GM18507 (cell line): ENCODE results near the gene SGPP2.

Experiments used
- DNase-seq: peaks from one replicate; pipeline ENCODE4 v3.0.0; 2011; ENCODE audit warnings: low read depth; ENCODE audit not compliant: insufficient read length; ENCODE audit errors: extremely low spot score
- FAIRE-seq: peaks from 2 replicates; lab custom pipeline; 2011; peaks lifted over from hg19 to GRCh38; lab: Jason Lieb, UNC

The SGPP2 gene

DNA sequence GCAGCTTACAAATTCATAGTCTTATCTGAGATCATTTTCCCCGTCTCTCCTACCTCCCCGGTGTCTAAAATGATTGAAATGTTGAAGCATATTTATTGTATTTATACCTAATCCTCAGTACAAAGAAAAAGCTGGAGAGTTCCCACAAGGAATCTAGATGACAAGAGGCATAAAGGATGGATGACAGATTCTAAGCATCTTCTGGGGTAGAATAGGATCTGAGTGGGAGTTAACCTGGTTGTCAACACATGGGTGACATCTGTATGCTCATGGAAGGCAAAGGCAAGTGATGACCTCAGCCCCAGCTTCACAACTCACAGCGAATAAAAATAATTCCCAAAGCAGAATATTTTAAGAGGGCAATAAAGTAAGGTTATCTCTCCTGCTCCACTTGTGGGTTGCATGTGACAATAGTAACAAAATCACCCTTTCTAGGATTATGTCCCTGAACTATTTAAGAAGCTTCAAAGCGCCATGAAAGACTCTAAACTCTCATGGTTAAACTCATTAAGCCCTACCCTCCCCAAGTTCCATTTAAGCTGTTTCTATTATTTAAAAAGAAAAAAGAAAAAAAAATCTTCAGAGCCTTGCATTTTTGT lies 32.2 kb downstream of the SGPP2 start:
- DNase-seq (no peak), FAIRE-seq (no peak)

DNA sequence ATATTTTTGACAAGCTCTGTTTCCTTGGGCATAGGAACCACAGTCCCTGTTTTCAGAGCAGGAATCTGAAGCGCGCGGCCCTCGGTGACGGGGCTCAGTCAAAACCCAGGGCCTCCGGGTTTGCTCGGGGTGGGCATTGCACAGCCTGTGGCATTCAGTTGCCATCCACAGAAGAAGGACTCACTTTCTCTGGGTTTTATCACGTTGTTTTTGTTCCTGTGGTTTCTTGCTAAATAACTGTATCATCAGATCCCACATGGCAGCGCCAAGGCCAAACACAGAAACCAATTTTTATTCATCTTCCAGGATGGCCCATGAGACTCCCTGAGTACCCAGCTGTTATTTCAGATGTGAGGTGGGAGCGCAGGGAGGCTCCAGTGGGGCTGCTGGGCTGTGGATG lies 35.6 kb downstream of the SGPP2 start:
- FAIRE-seq: no peak
- DNase-seq: no peak

DNA sequence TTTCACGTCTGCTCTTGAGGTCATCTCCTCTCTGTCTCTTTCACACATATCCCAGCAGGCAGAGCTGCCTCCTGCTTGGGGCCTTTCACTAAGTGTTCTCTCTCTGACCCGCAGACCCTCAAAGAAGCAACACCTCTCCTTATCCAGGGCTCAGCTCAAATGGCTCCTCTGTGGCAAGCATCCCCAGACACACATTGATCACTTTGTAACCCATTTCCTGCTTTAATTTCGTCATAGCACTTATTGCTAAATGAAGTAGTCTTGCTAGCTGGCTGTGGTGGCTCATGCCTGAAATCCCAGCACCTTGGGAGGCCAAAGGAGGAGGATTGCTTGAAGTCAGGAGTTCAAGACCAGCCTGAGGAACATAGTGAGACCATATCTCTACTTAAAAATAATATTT lies 41.4 kb downstream of the SGPP2 start:
- DNase-seq (no peak), FAIRE-seq (no peak)

DNA sequence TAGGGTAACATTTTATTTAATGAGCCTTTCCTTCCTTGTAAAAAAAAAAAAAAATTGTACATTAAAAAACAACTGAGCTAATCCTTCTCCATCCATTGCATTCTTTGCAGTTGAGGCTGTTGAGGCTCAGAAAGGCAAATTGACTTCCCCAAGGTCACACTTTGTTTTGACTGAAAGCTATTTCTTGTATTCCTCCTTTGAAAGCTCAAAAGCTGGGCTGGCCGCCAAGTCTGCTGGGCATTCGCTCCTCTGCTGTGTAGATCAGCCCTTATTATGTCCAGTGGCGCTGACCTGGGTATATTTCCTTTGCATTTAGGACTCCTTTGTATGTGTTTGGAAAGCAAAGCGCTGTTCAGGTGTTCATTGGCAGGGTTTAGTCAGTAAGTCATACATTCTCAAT lies 44.0 kb downstream of the SGPP2 start:
- FAIRE-seq (no peak), DNase-seq (no peak)

DNA sequence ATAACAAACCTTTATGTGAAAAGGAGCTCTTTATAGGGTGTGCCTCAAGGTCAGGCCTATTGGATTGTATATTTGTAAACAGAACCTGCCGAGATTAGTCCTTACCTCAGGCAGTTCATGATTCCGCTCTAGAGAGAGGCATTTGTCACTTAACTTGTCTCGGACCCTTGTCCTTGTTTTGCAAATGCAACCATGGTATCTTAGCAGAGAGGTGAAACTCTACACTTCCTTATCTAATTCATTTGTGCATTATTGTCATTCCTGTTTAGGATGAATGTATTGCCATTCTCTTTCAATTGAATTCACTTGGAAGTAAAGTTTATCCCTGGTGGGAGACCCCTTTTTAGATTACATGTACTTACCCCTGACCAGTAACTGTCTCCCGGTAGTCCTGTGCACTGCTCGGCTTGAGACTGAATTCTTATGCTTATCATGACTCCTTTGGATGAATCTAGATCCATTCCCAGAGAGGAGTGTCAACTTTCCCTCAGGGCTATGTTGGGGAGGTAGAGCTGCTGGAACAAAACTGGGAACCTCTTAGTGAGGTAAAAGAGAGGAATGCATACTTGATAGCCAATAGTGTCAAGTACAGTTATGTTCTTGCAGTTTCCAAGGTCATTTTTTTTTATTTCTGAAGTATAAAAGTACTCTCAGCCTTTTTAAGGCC lies 46.6 kb downstream of the SGPP2 start:
- FAIRE-seq: no peak

DNA sequence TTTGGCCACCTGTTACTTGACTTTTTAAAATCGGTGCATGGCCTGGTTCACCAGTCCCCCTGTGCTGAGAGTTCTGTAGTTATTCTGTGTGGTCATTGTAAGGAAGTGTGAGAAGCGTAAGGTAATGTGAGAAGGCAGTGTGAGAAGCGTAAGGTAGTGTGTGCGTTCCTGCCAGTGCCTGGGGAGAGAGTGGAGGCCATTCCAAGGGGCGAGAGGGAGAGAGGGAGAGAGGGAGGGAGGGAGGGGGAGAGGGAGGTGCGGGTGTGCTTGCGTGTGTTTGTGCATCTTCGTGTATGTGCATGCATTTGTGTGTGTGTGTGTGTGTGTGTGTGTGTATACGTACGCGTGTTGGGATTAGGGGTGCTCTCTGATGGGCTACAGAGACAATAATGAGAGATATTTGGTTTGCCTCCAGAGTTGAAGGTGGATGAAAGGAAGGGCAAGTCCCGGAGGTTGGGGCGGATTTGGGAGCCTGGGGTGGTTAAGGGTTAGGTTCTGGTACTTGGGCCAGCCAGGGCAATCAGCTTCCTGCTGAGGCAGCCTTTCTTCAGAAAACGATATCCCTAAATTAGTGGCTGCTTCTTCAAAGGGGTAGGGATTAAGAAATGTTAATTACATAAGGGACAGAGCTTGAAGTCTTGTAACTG lies 53.7 kb downstream of the SGPP2 start:
- FAIRE-seq (no peak), DNase-seq (no peak)

More for the DNA sequence above, 46.6 kb downstream of the SGPP2 start:
- no peak for DNase-seq

DNA sequence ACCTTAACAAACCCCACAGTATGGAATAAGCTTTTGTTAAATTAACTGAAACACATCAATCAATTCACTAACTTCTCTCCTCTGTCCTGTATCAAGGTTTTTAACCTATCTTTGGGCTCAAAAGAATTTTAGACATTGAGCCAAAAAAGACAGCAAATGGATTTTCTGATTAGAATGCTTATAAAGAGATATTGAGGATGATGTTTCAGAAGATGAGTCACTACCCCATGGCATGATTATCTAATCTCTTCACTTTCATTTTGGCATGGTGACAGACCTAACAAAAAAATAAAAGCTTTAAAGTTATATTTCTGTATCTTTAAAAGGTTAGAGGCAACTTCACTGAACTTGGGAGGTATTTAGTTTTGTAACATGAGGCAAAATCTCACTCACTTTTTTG lies 55.5 kb downstream of the SGPP2 start:
- DNase-seq: no peak
- FAIRE-seq: no peak

DNA sequence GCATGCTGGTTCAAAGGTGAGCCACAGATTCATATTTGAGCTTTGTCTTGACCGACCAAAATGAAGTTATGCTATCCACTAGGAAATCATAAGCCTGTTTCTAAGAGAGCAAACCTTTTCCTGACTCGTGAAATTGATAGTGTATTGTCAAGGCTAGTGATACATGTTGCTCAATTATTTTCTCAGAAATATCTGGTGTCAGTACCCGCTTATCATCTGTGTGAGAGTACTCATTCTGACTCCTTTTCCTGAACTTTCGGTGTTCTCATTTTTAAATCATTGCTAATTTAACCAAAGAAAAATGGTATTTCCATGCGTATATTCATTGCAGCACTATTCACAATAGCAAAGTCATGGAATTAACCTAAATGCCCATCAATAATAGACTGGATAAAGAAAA lies 56.2 kb downstream of the SGPP2 start:
- FAIRE-seq: no peak
- no peak for DNase-seq

DNA sequence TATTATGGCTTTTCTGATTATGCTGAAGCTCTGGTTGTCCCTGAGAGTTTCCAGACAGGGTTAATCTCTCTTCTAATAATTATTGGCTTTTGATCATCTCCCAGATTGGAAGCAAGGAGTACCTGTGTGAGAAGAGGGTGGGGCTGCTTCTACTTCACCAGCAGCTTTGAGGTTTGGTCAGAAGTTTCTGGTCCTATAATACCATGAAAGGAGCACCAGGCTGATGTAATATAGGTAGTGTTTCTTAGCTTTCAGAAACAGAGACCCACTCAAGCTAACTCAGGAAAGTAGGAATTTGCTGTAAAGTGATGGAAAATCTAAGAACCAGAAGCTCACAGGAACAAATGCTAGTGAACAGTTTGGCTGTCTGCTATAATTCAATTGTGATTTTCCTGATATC lies 57.6 kb downstream of the SGPP2 start:
- FAIRE-seq: peak; percentile 49

DNA sequence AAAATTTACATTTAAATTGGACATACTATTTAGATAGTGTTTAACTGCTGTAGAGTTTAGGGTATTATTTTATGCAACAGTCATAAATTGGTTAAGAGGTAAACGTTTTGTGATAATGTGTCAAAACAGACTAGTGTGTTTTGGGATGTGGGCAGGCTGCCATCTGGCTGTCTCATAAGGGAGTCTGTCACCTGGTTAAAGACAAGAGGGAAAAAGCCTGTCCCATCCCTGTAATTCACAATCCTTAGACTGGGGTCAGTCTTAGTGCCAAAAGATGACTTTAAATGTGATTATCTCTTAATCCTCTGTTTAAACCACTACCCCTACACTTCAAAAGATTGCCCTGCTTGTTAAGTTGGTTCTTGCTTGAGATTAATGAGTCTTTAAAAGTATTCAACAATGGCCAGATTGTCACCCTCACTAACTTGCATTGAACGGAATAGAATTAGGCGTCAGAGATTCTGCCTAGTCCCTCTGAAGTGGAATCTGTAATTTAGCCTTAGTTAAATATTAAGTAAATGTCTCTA lies 59.2 kb downstream of the SGPP2 start:
- FAIRE-seq (peak; percentile 62), DNase-seq (no peak)

More for the DNA sequence above, 57.6 kb downstream of the SGPP2 start:
- no peak for DNase-seq

DNA sequence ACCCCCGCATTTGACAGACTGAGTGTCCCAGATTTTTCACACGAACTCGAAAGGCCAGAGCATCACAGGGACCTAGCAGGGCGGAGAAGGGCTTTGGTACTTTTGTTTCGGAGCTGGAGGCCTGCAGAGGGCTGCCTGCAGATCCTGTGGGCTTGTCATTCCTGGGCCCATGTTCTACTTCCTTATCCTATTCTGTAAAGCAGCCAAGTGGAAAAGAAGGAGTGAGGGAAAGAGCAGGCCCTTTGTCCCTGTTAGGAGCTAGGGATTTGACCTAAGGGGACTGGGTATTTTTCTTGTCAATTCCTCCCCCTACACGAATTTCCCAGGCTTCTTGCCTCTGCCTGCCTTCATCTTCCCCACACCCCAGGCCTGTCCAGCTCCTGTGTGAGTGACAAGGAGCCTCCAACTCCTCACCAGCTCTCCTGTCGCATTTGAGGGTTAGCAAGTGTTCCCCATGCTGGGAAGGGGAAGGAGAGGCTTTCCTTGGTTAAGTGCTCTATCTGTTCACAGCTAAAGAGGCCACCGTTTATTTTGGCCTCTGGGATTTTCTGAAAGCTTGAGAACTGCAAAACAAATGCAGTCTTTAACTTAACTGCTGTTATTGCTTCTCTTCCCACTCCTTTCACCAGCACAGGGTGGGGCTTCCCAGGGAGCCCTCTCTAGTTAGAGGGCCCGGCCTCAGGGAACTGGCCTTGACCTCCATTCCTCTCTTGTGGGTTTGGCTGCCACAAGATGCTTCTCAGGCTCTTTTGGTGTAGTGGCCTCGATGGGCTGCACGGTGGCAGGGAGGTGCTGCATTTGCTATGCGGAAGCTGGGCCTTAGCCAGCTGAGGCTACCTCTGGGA lies 61.2 kb downstream of the SGPP2 start:
- DNase-seq (no peak), FAIRE-seq (no peak)

DNA sequence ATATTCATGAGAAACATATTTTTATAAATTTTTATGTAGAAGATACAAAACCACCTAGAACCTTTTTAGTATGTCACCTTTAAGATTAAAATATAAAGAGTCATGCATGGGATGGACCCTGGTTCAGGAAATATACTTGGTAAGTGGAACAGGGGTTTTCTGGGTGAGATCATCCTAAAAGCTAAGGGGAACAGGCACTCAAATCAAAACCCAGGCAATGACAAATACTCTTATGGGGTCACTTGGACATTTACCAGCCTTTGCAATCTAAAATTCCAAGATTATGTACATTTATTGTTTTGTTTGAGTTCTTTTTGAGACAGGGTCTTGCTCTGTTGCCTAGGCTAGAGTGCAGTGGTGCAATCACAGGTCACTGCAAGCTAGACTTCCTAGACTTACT lies 65.8 kb downstream of the SGPP2 start:
- DNase-seq: no peak
- FAIRE-seq: no peak

DNA sequence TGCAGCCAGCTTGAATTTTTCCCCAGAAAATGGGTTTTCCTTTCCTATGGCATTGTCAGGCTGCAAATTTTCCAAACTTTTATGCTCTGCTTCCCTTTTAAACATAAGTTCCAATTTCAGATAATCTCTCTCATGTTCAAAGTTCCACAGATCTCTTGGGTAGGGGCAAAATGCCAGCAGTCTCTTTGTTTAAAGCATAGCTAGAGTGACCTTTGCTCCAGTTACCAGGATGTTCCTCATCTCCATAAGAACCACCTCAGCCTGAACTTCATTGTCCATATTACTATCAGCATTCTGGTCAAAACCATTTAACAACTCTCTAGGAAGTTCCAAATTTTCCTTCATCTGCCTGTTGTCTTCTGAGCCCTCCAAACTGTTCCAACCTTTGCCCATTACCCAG lies 68.3 kb downstream of the SGPP2 start:
- DNase-seq (no peak), FAIRE-seq (no peak)

DNA sequence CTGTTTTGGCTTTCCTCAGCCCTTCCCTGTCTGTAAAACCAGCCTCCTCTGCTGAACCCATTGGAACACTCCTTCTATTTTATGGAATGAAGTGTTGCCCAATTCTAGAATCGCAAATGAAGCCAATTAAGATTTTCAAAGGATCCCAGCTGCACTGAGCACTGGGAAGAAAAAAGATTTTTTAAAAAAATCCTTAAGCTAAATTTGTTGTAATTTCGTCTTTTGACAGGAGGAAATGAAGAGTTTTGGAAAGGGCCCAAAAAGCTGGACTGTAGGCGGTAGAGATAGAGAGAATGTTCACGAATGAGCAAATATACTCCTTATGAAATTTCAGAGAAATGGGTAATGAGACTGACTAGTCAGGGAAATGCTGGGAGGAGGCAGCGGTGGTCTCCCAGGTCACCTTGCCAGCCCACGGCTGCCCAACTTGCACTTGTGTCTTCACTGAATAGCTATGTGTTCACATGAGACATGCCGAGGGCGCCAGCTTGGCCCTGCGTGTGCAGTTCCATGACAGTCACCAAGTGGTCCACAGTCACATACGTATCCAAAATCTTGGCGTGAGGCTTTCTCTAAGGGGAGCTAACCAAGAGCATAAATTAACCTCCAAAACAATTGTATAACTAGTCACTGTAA lies 69.9 kb downstream of the SGPP2 start:
- FAIRE-seq: no peak
- DNase-seq: no peak

DNA sequence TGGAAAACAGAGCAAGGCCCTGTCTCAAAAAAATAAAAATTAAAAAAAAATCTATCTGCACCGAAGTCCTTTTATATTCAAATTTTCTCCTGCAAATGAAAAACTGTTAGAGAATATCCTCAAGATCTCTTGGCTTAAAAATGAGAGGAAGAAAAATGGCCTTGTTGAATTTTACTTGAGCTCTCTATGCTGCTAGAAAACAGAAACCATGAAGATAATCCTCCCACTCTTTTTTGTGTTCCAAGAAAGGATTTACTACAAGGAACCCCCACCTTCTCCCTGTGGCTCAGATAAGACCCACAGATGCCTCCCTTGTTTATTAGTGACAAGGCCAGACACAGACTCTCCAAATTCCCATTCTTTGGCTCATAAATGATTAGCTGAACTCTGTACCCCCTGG lies 71.0 kb downstream of the SGPP2 start:
- FAIRE-seq: no peak
- DNase-seq: no peak

DNA sequence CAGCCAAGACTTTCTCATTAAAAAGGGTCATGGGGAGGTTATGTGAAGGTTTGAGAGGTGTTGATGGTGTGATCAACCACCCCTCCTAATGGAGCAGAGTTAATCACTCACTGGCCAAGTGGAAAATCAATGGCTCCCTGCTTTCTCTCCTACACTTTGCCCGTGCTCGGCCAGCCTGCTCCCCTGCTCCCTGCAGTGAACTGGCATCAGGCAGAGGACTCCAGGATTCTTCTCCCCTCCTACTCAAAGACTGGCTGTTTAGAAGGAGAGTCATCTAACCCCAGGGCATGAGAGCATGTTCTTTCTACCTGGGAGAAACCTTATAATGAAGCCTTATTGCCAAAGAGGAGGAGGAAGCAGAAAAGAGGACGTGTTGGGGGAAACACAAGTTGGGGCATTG lies 74.9 kb downstream of the SGPP2 start:
- FAIRE-seq: no peak
- no peak for DNase-seq

DNA sequence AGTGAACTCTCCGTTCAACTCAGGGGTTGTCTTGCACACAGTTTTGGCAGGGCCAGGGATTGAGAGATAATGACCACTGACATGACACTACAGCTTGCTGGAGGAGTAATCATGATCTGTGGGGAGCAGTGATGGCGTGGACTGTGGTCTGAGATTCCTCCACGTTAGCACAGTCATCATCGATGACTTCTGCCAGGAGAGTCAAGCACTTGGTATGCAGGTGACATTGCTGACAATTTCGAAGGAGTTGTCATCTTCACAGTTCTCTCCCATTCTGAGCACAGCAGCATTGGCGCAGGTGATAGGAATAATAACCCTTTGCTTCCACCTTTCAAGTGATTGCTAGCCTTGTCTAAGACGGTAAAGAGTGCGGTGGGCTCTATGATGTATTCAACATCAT lies 79.8 kb downstream of the SGPP2 start:
- FAIRE-seq (no peak), DNase-seq (no peak)

DNA sequence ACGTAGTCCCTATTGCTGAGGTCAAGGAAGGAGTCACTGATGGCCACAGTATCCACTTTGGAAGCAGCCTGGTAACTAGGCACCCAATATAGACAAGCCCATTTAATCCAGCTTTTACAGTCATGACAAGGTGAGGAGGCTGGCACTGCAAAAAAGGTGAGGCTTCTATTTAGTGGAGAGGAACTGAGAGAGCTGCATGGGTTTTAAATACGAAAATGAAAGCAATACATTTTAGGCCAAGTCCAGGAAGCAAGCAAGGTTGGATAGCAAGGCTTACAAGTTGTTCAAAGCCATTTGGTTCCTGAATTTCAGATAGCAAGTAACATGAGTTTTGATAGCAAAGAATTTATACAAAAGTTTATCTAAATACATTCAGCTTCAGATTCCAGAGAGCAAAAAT lies 80.4 kb downstream of the SGPP2 start:
- FAIRE-seq (peak; percentile 88), DNase-seq (peak; percentile 18)

DNA sequence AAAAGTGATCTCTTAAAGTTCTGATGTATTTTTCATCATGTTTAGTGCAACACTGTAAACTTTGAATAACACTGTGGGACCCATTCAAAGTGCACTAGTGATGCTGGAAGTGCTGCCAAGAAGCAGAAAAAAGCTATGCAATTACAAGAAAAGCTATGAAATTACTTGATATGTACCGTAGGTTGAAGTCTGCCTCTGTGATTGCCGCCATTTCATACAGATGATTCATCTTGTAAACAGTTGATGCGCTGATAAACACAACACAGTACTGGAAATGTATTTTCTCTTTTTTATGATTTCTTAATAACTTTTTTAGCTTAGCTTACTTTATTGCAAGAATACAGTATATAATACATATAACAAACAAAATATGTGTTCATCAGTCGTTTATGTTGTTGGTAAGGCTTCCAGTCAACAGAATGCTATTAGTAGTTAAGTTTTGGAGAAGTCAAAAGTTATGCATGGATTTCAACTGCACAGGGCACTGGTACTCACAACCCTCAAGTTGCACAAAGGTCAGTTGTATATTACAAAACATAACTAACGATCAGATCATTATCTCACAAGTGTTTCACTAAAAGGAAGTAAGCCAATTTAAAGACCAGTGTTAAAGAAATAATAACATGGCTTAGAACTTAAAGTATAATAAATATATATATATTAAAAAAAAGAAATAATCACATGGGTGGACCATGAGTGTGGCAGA lies 82.0 kb downstream of the SGPP2 start:
- FAIRE-seq: peak; percentile 33
- no peak for DNase-seq
